Measurements from ENCODE around the gene ADAMTS6.

Gene ADAMTS6

DNA sequence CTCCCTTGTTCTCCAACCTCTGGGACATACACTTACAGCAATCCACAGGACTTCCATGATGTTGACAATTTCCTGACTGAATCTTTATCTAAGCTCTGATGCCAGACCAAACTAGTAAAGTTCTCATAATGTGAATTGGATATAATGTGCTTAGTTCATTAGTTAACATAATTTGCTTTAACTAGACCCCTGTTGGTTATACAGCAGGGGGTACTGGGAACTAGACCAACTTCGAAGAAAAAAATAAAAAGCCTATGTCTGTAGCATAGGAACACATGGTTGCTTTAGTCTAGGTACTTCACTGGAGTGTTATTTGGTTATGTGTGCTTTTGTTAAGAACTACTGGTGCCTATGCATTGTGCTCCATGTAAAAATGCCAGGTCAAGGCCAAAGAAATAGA, 173.8 kb downstream of the ADAMTS6 start:
- H3K27ac ChIP-seq (ENCODE audit: insufficient read depth, low read length, poor library complexity, severe bottlenecking), result no peak overlapping the region
- no peaks in the 10 kb centered on the region for H3K4me1 ChIP-seq (ENCODE audit: control insufficient read depth, insufficient read depth, low read length, poor library complexity, severe bottlenecking)
- H3K4me3 ChIP-seq (ENCODE audit: insufficient read depth, low read depth, low read length, poor library complexity, severe bottlenecking), result no peak overlapping the region
- no peaks in the 10 kb centered on the region for H3K27me3 ChIP-seq (replicated peaks; ENCODE audit: control insufficient read depth, insufficient read depth, low read length, poor library complexity, severe bottlenecking)
- H3K36me3 ChIP-seq (ENCODE audit: control insufficient read depth, insufficient read depth, low read length), result no peaks in the 10 kb centered on the region
- no peak for DNase-seq
- no peaks in the 10 kb centered on the region for H3K9me3 ChIP-seq (ENCODE audit: control insufficient read depth, low read length)

DNA sequence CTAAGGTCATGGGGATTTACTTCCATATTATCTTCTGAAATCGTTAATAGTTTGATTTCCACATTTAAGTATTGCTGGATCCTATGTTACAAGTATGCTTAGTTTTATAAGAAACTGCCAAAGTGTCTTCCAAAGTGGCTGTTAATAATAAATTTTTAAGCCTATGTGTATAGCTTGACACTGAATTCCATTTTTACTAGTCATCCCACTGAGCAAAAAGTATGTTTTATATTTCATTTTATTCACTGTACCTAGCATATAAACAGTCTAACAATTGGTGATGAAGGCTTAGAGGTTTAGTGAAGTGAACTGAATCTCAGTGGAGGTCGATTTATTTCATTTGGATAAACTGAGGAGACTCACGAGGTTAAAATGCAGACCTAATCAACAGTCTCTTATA, 174.6 kb downstream of the ADAMTS6 start:
- Histone ChIP-seq H3K4me1 (ENCODE audit: control insufficient read depth, insufficient read depth, low read length, poor library complexity, severe bottlenecking) (no peaks in the 10 kb centered on the region), H3K4me3 (ENCODE audit: insufficient read depth, low read depth, low read length, poor library complexity, severe bottlenecking) (no peak overlapping the region), H3K9me3 (ENCODE audit: control insufficient read depth, low read length) (no peaks in the 10 kb centered on the region), H3K36me3 (ENCODE audit: control insufficient read depth, insufficient read depth, low read length) (no peaks in the 10 kb centered on the region), H3K27ac (ENCODE audit: insufficient read depth, low read length, poor library complexity, severe bottlenecking) (no peak overlapping the region), H3K27me3 (replicated peaks; ENCODE audit: control insufficient read depth, insufficient read depth, low read length, poor library complexity, severe bottlenecking) (no peaks in the 10 kb centered on the region)
- no peak for DNase-seq

DNA sequence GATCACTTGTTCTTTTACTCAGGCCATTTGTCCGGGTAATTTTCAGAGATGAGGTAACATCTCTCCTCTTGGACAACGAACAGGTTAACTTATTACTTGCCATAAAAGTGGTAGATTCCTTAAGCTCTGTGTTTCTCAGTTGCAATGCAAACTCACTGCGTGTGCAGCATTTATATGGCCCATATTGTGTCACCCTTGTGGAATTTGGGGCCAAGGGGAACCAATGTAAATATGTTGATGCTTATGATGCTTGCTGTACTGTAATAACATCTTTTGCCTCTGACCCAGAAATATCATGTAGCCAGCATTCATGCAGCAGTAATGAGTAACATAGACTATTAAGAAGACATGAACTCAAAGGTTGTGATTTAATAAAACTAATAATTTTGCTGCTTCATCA, 175.8 kb downstream of the ADAMTS6 start:
- H3K27ac ChIP-seq (ENCODE audit: insufficient read depth, low read length, poor library complexity, severe bottlenecking), result no peak overlapping the region
- H3K4me1 ChIP-seq (ENCODE audit: control insufficient read depth, insufficient read depth, low read length, poor library complexity, severe bottlenecking), result no peaks in the 10 kb centered on the region
- DNase-seq, result no peak
- H3K36me3 ChIP-seq (ENCODE audit: control insufficient read depth, insufficient read depth, low read length), result no peaks in the 10 kb centered on the region
- H3K4me3 ChIP-seq (ENCODE audit: insufficient read depth, low read depth, low read length, poor library complexity, severe bottlenecking), result no peak overlapping the region
- H3K27me3 ChIP-seq (replicated peaks; ENCODE audit: control insufficient read depth, insufficient read depth, low read length, poor library complexity, severe bottlenecking), result no peaks in the 10 kb centered on the region
- H3K9me3 ChIP-seq (ENCODE audit: control insufficient read depth, low read length), result no peaks in the 10 kb centered on the region

DNA sequence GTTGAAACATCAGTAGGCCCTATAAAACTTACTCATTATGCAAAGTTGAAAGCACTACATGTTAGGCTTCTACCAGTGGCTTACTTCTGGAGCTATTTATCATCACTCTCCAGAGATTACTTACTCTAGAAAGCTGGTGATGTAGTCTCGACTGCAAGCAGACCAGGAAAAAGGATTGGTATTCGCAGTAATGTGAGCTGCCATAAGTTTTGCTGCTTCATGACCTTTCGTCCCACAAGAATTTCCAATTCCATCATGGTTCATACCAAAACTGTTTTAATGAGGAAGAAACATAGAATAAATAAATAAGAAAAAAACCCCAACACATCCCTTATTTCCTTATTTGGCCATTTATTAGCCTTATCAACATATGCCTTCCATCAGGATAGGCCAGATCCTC, 181.9 kb downstream of the ADAMTS6 start:
- Histone ChIP-seq H3K4me1 (ENCODE audit: control insufficient read depth, insufficient read depth, low read length, poor library complexity, severe bottlenecking) (no peaks in the 10 kb centered on the region), H3K27ac (ENCODE audit: insufficient read depth, low read length, poor library complexity, severe bottlenecking) (no peak overlapping the region), H3K4me3 (ENCODE audit: insufficient read depth, low read depth, low read length, poor library complexity, severe bottlenecking) (no peak overlapping the region), H3K27me3 (replicated peaks; ENCODE audit: control insufficient read depth, insufficient read depth, low read length, poor library complexity, severe bottlenecking) (no peaks in the 10 kb centered on the region), H3K36me3 (ENCODE audit: control insufficient read depth, insufficient read depth, low read length) (no peaks in the 10 kb centered on the region), H3K9me3 (ENCODE audit: control insufficient read depth, low read length) (no peaks in the 10 kb centered on the region)
- DNase-seq, result no peak

DNA sequence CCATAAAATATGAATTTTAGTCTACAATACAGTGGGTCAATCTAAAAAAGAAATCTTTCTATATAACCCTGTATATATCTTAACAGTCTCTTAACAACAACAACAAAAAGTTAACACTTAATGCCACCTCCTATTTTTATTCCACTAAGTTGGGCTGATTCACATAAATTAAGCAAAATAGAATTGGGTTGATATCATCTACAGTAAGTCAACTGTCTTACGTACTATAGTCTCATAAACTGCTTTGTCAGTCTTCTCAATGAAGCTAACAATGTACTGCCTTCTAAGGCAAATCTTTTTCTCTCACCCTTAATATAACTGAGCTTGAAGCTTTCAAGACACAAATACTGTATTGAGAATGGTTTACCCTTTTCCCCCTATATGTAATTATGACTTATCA, 185.7 kb downstream of the ADAMTS6 start:
- no peak for DNase-seq

DNA sequence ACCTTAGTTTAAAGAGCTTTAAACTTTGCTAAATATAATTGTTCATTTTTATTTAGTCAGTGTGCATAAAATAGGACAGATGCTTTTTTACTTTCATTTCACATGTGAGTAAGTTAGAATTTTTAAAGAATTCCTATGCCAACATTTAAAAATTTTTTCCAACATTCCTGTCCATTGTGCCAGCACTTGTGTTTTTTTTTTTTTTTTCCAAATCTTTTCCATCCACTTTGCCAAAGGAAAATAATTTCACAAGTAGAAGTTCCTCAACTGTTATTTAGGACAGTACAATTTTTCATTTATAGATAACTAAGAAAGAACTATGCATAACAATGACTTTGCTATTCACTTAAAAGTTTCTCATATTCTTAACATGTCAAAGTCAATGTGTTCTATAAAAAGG, 189.5 kb downstream of the ADAMTS6 start:
- no peak for DNase-seq
- Histone ChIP-seq H3K4me3 (ENCODE audit: insufficient read depth, low read depth, low read length, poor library complexity, severe bottlenecking) (no peak overlapping the region), H3K9me3 (ENCODE audit: control insufficient read depth, low read length) (no peaks in the 10 kb centered on the region), H3K4me1 (ENCODE audit: control insufficient read depth, insufficient read depth, low read length, poor library complexity, severe bottlenecking) (no peaks in the 10 kb centered on the region), H3K27me3 (replicated peaks; ENCODE audit: control insufficient read depth, insufficient read depth, low read length, poor library complexity, severe bottlenecking) (no peaks in the 10 kb centered on the region), H3K27ac (ENCODE audit: insufficient read depth, low read length, poor library complexity, severe bottlenecking) (no peak overlapping the region), H3K36me3 (ENCODE audit: control insufficient read depth, insufficient read depth, low read length) (no peaks in the 10 kb centered on the region)

More for the DNA sequence above, 185.7 kb downstream of the ADAMTS6 start:
- H3K27ac ChIP-seq (ENCODE audit: insufficient read depth, low read length, poor library complexity, severe bottlenecking), result no peak overlapping the region
- H3K9me3 ChIP-seq (ENCODE audit: control insufficient read depth, low read length), result no peaks in the 10 kb centered on the region
- H3K27me3 ChIP-seq (replicated peaks; ENCODE audit: control insufficient read depth, insufficient read depth, low read length, poor library complexity, severe bottlenecking), result no peaks in the 10 kb centered on the region
- no peak overlapping the region for H3K4me3 ChIP-seq (ENCODE audit: insufficient read depth, low read depth, low read length, poor library complexity, severe bottlenecking)
- no peaks in the 10 kb centered on the region for H3K4me1 ChIP-seq (ENCODE audit: control insufficient read depth, insufficient read depth, low read length, poor library complexity, severe bottlenecking)
- no peaks in the 10 kb centered on the region for H3K36me3 ChIP-seq (ENCODE audit: control insufficient read depth, insufficient read depth, low read length)

DNA sequence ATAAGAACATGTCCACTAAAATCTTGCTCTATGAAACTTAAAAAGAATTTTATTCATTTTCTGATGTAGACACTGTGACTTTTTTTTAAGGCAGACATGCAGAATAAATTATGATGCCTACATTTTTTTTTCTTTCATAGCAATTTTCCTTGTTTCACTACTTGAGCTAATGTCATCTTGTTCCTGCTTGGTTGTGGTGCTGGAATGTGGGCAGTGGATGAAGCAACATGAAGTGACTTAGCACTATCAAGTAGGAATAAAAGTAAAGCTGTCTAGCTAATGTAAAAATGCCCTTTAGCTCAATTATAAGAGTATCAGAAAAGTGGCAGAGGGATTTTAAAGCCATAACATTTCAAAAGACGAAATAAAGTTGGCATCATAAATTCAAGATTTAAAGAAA, 191.0 kb downstream of the ADAMTS6 start:
- H3K4me3 ChIP-seq (ENCODE audit: insufficient read depth, low read depth, low read length, poor library complexity, severe bottlenecking), result no peak overlapping the region

DNA sequence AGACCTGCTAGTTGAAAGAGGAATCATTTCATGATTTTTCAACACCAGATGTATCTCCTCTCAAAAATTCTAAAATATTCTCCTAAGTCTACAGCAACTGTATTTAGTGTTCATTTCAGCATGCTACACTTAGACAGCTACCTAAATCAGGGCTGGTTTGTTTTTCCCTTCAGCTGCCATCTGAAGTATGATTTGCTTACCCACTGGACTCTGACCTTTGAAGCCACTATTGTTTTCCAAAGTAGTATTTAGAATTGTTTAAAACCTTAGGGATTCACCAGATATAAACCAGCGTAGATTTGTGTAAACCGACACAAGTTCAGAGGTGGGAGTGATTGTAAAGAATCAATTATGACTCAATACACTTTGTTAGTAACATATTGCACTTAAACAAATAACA, 193.1 kb downstream of the ADAMTS6 start:
- H3K36me3 ChIP-seq (ENCODE audit: control insufficient read depth, insufficient read depth, low read length), result no peaks in the 10 kb centered on the region
- DNase-seq, result no peak
- H3K27ac ChIP-seq (ENCODE audit: insufficient read depth, low read length, poor library complexity, severe bottlenecking), result no peak overlapping the region
- H3K27me3 ChIP-seq (replicated peaks; ENCODE audit: control insufficient read depth, insufficient read depth, low read length, poor library complexity, severe bottlenecking), result no peaks in the 10 kb centered on the region
- H3K4me1 ChIP-seq (ENCODE audit: control insufficient read depth, insufficient read depth, low read length, poor library complexity, severe bottlenecking), result no peaks in the 10 kb centered on the region
- no peak overlapping the region for H3K4me3 ChIP-seq (ENCODE audit: insufficient read depth, low read depth, low read length, poor library complexity, severe bottlenecking)
- H3K9me3 ChIP-seq (ENCODE audit: control insufficient read depth, low read length), result no peaks in the 10 kb centered on the region

More for the DNA sequence above, 191.0 kb downstream of the ADAMTS6 start:
- no peak overlapping the region for H3K27ac ChIP-seq (ENCODE audit: insufficient read depth, low read length, poor library complexity, severe bottlenecking)
- H3K9me3 ChIP-seq (ENCODE audit: control insufficient read depth, low read length), result no peaks in the 10 kb centered on the region
- DNase-seq, result no peak
- H3K27me3 ChIP-seq (replicated peaks; ENCODE audit: control insufficient read depth, insufficient read depth, low read length, poor library complexity, severe bottlenecking), result no peaks in the 10 kb centered on the region
- H3K4me1 ChIP-seq (ENCODE audit: control insufficient read depth, insufficient read depth, low read length, poor library complexity, severe bottlenecking), result no peaks in the 10 kb centered on the region
- no peaks in the 10 kb centered on the region for H3K36me3 ChIP-seq (ENCODE audit: control insufficient read depth, insufficient read depth, low read length)

DNA sequence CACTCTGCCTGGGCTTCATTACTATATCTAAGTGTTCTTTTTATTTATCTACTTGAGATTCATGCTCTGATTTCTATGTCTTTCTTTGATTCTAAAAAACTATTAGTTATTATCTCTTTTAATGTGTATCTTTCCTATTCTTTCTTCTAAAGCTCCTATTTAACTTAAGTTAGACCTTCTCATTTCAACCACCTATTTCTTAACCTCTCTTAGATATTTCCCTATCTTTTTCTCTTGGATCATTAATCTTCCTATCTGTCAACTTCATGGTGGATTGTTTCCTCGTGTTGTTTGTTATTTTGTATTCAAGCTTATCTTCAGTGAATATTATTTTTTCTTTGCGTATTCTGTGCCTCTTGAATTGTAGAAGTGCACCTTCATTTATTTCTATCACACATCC, 202.1 kb downstream of the ADAMTS6 start:
- H3K27ac ChIP-seq (ENCODE audit: insufficient read depth, low read length, poor library complexity, severe bottlenecking), result no peak overlapping the region
- no peak overlapping the region for H3K4me3 ChIP-seq (ENCODE audit: insufficient read depth, low read depth, low read length, poor library complexity, severe bottlenecking)
- no peaks in the 10 kb centered on the region for H3K36me3 ChIP-seq (ENCODE audit: control insufficient read depth, insufficient read depth, low read length)
- no peak for DNase-seq
- no peaks in the 10 kb centered on the region for H3K27me3 ChIP-seq (replicated peaks; ENCODE audit: control insufficient read depth, insufficient read depth, low read length, poor library complexity, severe bottlenecking)
- no peaks in the 10 kb centered on the region for H3K9me3 ChIP-seq (ENCODE audit: control insufficient read depth, low read length)
- no peaks in the 10 kb centered on the region for H3K4me1 ChIP-seq (ENCODE audit: control insufficient read depth, insufficient read depth, low read length, poor library complexity, severe bottlenecking)

DNA sequence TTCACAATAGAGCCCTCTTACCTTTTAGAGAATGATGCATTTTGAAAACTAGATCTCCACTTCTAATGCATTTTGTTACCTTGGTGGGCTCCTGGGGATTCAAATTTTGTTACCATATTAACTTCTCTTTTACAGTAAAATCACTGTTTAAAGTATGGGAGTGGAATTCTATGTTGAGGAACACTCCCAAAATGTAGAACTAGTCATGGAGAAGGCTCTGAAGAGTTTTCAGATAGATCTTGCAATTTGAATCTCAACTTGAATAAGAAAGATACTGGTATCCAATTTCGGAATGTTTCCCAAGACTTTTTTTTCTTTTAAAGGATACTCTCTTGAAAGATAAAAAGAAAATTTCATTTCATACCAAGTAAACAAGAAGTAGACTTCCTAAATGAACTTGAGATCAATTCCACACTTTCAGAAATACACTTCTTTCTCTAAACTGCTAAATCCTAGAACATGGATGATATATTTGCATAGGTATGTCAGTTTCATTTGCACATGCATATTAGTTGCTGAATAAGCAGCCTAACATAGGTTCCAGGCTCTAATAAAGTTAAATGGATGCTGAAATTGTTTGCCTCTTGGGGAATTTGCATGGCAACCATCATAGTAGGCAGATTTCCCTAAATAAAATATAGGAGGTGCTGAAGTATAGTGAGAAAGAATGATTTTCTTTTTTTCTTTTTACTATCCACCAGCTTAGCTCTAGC, 205.4 kb downstream of the ADAMTS6 start:
- no peak overlapping the region for H3K4me3 ChIP-seq (ENCODE audit: insufficient read depth, low read depth, low read length, poor library complexity, severe bottlenecking)
- no peak for DNase-seq

More for the DNA sequence above, 205.4 kb downstream of the ADAMTS6 start:
- no peaks in the 10 kb centered on the region for H3K4me1 ChIP-seq (ENCODE audit: control insufficient read depth, insufficient read depth, low read length, poor library complexity, severe bottlenecking)
- H3K27ac ChIP-seq (ENCODE audit: insufficient read depth, low read length, poor library complexity, severe bottlenecking), result no peak overlapping the region
- H3K9me3 ChIP-seq (ENCODE audit: control insufficient read depth, low read length), result no peaks in the 10 kb centered on the region
- H3K27me3 ChIP-seq (replicated peaks; ENCODE audit: control insufficient read depth, insufficient read depth, low read length, poor library complexity, severe bottlenecking), result no peaks in the 10 kb centered on the region
- no peaks in the 10 kb centered on the region for H3K36me3 ChIP-seq (ENCODE audit: control insufficient read depth, insufficient read depth, low read length)

All from effector memory CD4-positive, alpha-beta T cell (primary cell).